Measurements from ENCODE around the gene UPF1.

UPF1 gene

GRCh38 chr19:18844806-18845329 is 13.1 kb downstream of the UPF1 start (continued):
- TF ChIP-seq ZNF692 (tag by site-specific recombination; IDR thresholded peaks at IDR 0.05): no peak

- CTCF ChIA-PET: interaction anchor here (1.3 to 3.9 kb wide), 12 partner anchors 10 to 395 kb away, joined by 4 to 69 read pairs (median 8); partner anchors contain the start of gene UPF1
- no peak for TF ChIP-seq ZNF223 (tag by site-specific recombination; IDR thresholded peaks at IDR 0.05)
- no peak for TF ChIP-seq ZSCAN18 (tag by site-specific recombination; IDR thresholded peaks at IDR 0.05)
- no peak for TF ChIP-seq ZNF174 (tag by site-specific recombination; IDR thresholded peaks at IDR 0.05)
- TF ChIP-seq ZNF132 (tag by site-specific recombination; IDR thresholded peaks at IDR 0.05; ENCODE audit: borderline replicate concordance): no peak
- TF ChIP-seq ZNF398 (tag by site-specific recombination; IDR thresholded peaks at IDR 0.05): no peak
- TF ChIP-seq CTCF (tag by site-specific recombination; IDR thresholded peaks at IDR 0.05): no peak
- peaks cover 2 to 60% of the 10 kb centered on the region in 2 experiments; a peak in 1 of 3 replicates for H3K36me3 ChIP-seq (ENCODE audit: control insufficient read depth in 2 of 2, insufficient read depth in 1 of 2, low read length in 2 of 2)
- no peaks in the 10 kb centered on the region for H3K9me3 ChIP-seq (ENCODE audit: control insufficient read depth, insufficient read depth, low read depth, low read length)
- H3K4me1 ChIP-seq (ENCODE audit: control insufficient read depth, insufficient read depth, low read length): peaks cover 10% of the 10 kb centered on the region
- no peak overlapping the region for H3K4me3 ChIP-seq (ENCODE audit: low read depth, low read length)
- H3K27ac ChIP-seq (ENCODE audit: extremely low read depth, low read depth, low read length): no peak overlapping the region
- POLR2A ChIA-PET: interaction anchor here (1.4 to 2.1 kb wide), 2 partner anchors 14 to 258 kb away, joined by 3 to 7 read pairs; partner anchors contain the start of genes REX1BD and UPF1
Observed at GRCh38 chr19:18845961-18846360, 14.2 kb downstream of the UPF1 start.

GRCh38 chr19:18846862-18847548 is 15.2 kb downstream of the UPF1 start:
- H3K4me1 ChIP-seq (ENCODE audit: control insufficient read depth, insufficient read depth, low read length): peaks cover 6% of the 10 kb centered on the region; the same call in 1 of the 2 replicates
- no peaks in the 10 kb centered on the region for H3K9me3 ChIP-seq (ENCODE audit: control insufficient read depth, insufficient read depth, low read depth, low read length)
- H3K27ac ChIP-seq (ENCODE audit: extremely low read depth, low read depth, low read length): no peak overlapping the region
- H3K4me3 ChIP-seq (ENCODE audit: low read depth, low read length): no peak overlapping the region
- H3K36me3 ChIP-seq (ENCODE audit: control insufficient read depth in 2 of 2, insufficient read depth in 1 of 2, low read length in 2 of 2): peaks cover 4 to 66% of the 10 kb centered on the region in 2 experiments; a peak in 1 of 3 replicates
- POLR2A ChIA-PET: interaction anchor here (0.6 to 2.1 kb wide), 3 partner anchors 15 to 257 kb away, joined by 3 to 7 read pairs (median 3); partner anchors contain the start of gene UPF1
- no peak for TF ChIP-seq ZNF544 (tag by site-specific recombination; IDR thresholded peaks at IDR 0.05)
- no peak for TF ChIP-seq ZNF214 (tag by site-specific recombination; IDR thresholded peaks at IDR 0.05; ENCODE audit: borderline replicate concordance)
- peak; percentile 56 for TF ChIP-seq ZNF654 (tag by site-specific recombination; IDR thresholded peaks at IDR 0.05; ENCODE audit: low read depth)
- no peak for TF ChIP-seq ZNF555 (tag by site-specific recombination; conservative IDR thresholded peaks at IDR 0.05)
- TF ChIP-seq ZBTB8A (tag by site-specific recombination; IDR thresholded peaks at IDR 0.05): peak; percentile 45
- peak; percentile 71 for TF ChIP-seq CTCF (tag by site-specific recombination; IDR thresholded peaks at IDR 0.05)
- TF ChIP-seq ZNF2 (tag by site-specific recombination; IDR thresholded peaks at IDR 0.05): peak; percentile 68
- CTCF ChIA-PET: interaction anchor here (0.6 to 3.9 kb wide), 43 partner anchors 9 to 396 kb away, joined by 3 to 69 read pairs (median 4); partner anchors contain the start of genes COMP, COPE, CRLF1 and DDX49

Data from HEK293 (cell line).